Measurements from ENCODE around the gene HMCN2.
"Not testable (repeated sequence)": the region's sequence is repeated elsewhere in the genome, so short reads cannot be mapped to it uniquely, and the experiment has no call there.

HMCN2 gene

DNA sequence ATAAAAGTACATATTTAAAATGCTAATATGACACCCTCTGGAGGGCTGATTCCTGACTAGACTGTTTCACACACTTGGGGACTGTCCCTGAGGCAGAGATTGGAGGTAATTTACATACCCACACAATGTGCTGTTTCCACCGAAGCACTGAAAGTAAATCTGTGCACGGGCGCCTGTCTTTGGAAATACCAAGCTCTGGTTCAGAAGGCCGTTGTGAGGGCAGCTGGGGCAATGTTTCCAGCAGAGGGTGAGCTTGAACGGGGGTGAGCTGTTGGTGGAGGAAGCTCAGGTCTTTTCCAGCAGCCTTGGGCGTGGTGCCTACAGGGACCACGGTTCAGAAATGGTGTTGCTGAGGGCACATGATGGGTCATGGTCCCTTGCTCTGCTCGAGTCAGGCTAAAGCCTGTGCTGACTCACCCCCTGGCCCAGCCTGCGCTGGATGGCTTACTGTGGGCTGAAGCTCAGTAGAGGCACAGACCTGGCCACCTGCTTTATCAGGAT is 25.8 kb upstream of the HMCN2 start:
- peak in 1 of 2 donors; percentile 2 for DNase-seq

DNA sequence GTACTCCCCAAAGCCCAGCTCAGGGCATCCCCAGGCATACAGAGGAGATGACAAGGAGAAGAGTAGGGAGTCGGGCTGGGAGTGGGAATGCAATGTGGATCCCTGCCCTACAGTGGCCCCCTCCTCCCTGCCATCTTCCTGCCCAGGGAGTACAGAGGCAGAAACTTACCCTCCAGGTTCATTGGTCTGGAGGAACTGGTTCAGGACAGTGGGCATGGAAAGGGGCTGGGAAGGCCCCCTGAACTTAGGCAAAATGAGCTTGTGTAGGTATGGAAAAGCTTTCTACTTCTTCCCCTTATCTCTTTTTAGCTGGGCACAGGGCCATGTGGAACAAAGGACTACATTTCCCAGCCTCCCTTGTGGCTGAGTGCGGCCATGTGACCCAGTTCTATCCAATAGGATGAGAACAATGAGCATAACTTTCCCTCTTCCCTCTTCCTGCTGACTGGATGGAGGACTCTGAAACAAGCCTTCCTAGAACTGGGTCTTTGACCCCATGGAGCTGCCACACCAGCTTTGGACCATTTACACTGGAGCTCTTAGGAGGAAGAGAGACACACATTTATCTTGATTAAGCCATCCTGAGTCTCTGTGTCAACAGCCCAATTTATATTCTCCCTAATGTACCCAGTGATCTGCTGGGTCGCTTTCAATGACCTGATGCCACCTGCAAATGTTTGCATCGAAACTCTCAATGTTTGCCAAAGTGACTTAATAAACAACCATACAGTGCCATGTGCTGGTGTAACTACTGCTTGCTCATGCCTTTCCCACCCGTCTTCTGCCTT is 25.0 kb upstream of the HMCN2 start:
- DNase-seq: peak; percentile 41 to 63

DNA sequence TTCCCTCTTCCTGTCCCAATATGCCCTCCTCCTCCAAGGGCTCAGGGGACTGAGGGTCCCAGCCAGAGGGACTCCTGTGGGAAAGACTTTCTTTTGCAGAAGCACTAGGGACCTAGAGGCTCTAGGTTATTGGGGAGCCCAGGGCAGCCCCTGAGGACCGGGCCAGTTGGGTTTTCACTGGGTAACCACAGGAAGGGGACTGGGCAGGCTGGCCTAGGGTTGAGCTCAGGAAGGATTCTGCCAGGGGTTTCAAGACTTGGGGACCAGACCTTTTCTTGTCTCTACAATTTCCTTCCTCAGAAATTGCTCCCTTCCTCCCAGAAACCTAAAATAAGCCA is 24.4 kb upstream of the HMCN2 start:
- no peak for DNase-seq

DNA sequence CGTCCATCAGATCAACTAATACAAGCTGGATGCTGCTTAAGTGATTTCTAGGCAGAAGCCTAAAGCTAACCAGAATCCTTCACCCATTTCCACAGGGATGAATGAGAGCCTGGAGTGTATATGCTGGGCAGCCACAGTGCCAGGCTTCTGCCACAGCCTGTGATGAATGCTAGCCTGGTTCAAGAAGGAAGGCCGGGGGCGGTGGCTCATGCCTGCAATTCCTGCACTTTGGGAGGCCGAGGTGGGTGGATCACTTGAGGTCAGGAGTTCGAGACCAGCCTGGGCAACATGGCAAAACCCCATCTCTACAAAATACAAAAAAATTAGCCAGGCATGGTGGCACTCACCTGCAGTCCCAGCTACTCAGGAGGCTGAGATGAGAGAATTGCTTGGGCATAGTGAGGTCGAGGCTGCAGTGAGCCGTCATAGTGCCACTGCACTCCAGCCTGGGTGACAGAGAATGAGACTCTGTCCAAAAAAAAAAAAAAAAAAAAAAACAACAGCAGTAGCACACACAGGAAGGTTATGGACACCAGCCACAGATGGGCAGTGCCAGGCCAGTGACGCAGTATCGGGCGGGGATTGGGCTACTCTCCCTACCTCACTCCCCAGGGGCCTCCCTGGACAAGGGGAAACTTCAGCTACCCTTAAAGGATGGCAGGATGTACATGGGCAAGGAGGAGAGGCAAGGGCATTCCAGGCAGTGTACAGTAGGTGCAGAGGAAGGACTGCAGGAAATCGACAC is 23.1 kb upstream of the HMCN2 start:
- no peak for DNase-seq

DNA sequence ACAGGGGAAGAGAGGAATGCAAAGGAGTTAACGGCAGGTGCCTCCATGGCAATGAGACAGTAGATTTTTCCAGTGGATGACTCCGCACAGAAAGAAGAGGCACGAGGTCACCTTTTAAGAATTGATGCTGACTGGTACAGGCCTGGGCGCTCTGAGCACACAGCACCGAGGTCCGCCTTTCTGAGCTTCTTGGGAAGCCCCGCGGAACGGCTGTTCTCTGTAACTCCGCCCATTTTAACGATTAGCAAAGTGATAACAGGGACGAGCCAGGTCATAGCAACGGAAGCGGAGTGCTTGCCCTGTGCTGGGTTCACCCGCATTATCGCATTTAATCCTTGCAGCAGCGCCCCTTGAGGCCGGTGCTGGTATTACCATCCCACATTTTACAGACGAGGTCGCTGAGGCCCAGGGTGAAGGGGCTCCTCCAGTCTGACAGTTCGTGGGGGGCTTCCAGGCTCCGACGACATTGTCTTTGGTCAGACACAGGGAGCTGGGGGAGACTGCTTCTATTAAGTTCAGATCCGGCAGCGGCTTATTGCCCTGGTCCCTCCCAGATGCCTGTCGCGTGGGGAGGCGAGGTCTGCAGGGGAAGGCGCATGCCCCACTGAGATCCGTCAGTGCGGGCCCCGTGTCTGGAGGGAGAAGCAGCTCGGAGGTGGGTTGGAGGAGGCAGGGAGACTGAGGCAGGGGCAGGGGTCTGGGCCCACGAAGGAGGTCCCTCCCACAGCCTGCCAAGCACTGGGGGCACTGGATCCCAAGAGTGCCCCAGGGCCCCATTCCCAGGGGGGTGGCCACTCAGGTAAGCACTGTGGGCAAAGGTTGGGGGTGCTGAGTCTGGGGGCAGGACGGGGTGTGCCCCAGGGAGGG is 22.3 kb upstream of the HMCN2 start:
- DNase-seq: peak; percentile 73 to 85

DNA sequence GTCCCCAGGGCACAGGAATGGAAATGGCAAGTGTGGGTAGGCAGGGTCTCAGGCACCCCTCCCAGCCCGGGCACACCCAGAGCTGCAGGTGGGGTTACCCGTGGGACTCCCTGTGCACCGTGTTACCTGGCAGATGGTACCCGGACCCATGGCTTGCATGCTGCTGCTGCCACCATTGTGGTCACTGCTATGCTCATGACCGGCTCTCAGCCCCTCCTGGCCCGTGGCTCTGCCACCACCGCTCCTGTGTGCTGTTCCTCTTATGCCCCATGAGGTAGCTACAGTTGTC is 21.7 kb upstream of the HMCN2 start:
- no peak for DNase-seq

DNA sequence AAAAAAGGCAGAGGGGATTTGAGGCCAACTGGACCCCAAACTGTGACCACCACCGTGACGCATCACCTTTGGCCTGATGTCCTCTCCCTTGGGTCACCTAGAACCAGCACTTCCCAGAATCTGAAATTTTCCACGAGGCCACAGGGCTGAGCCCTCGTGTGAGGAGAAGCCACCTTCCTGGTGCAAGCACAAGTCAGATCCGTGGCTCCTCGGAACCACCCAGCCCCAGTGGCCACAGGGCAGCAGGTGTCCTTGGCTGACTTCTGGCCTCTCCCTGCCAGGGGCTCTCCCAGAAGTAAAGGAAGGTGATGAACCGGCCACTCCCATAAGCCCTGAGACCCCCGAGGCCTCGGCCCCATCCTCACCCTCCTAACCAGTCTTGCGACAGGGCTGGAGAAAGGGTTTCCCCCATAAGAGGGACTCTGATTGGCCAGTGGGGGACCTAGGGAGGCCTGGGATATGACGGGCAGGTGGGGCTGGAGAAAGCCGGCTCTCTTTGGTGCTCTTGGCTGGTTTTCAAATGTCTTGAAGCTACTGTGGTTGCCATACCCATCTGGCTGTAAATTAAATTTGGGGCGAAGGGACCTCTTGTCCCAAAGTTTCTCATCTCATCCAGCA is 20.9 kb upstream of the HMCN2 start:
- DNase-seq: no peak

DNA sequence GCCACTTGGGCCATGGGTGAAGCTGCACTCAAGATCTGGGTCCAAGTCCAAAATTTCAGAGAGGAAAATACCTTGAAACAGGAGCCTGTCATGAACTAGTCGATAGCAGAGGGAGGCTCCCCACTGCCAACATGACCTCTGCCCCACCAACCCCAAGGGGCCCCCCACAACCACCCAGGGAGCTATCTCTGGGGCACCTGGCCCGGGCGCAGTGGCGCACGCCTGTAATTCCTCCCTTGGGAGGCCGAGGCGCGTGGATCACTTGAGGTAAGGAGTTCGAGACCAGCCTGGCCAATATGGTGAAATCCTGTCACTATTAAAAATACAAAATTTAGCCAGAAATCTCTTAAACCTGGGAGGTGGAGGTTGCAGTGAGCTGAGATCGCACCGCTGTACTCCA is 20.1 kb upstream of the HMCN2 start:
- no peak for DNase-seq

DNA sequence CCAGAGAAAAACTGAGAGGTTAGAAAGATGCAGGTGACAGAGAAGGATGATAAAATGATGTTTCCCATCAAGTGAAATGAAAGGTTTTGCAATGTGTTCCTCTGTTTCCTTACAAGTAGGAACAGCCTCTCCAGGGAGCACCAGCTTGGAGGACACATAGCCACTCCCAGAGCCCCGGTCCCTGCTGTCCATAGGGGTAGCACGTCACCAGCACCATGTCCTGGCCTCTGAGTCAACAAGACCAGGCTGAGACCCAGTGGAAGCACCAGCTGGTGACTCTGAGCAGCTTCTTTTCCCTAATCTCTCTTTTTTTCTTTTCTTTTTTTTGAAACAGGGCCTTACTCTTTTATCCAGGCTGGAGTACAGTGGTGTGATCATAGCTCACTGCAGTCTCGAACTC is 19.4 kb upstream of the HMCN2 start:
- no peak for DNase-seq

DNA sequence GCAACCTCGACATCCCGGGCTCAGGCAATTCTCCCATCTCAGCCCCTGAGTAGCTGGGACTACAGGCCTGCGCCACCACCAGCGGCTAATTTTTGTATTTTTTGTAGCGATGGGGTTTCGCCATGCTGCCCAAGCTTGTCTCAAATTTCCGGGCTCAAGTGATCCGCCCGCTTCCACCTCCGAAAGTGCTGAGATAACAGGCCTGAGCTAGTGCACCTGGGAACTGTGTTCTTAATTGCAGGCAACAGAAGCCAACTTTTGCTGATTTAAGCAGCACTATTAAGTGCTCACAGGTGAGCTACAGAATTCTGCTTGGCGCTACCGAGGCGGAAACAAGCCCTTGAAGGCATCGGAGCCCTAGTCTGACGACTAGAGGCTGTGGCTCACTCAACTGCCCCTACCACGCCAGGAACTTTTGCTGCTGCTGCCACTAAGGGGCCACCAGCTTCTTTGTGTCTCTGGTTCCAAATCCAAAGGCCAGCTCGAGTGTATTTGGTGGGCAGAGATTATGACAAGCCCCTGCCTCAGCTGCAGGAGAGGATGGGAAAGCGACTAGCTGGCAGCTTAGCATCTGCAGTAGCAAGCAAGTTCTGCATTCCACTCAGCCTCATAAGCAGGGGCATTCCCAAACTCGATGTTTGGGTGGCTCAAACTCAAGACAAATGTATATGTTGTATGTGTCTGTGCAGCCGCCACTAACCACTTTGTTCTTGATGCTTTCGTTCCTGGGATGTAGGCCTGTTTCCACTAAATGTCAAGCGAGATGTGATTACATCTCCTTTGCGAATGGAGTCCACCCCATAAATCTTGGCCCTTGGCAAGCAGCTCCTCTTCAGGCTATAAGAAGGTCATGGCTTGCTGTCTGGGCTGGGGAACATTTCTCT is 10.6 kb upstream of the HMCN2 start:
- no peak for DNase-seq

DNA sequence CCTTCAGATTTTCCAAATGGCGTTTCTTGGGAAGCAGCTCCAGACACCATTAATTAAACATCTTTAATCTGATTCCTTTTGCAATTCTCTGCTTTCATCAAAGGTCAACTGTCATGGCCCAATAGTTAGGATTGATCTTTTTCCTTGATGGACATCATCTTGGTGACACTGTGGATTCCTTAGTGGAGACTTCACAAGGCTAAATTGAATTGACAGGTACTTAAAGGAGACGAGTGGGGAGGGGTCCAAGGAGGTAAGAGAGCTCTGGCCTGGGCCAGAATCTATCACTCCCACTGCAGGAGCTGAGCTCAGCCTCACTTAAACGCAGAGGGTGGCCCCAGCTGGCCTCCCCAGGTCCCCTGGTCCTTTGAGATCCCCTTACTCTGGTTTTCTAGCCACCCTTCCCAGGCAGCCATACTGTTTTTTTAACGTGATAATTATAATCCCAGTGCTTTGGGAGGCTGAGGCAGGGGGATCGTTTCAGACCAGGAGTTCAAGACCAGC is 9.9 kb upstream of the HMCN2 start:
- no peak for DNase-seq

DNA sequence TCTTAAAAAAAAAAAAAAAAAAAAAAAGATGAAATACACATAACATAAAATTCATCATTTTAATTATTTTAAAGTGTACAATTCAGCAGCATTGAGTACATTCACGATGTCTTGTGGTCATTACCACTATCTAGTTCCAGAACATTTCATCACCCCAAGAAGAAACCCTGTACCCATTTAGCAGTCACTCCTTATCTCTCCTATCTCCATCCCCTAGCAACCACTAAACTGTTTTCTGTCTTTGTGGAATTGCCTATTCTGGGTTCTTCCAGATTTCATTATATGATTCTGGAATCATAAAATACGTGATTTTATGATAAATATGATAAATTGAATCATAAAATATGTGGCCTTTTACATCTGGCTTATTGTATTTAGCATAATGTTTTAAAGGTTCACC is 8.9 kb upstream of the HMCN2 start:
- no peak for DNase-seq

DNA sequence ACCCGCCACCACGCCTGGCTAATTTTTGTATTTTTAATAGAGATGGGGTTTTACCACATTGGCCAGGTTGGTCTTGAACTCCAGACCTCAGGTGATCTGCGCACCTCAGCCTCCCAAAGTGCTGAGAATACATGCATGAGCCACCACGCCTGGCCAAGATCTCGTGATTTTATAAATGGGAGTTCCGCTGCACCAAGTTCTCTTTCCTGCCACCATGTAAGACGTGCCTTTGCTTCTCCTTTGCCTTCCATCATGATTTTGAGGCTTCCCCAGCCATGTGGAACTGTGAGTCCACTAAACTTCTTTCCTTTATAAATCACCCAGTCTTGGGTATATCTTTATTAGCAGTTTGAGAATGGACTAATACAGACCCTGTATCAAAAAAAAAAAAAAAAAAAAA is 7.4 kb upstream of the HMCN2 start:
- not testable (repeated sequence) for DNase-seq

DNA sequence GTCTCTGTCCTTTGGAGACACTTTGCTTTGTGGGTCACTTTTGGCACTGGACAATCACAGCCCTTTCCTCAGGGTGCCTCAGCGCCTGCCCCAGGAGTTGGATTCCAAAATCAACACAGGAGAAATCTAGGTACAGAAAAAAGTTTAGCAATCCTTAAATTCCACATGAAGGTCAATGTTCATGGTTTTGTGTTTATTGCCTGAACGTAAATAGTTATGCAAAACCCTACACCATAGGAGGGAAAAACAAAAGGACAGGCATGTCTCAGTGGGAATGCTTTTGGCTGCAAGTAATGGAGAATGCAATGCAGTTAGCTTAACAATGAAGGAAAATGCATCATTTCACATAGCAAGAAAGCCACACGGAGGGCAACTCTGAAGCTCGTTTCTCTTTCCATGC is 6.5 kb upstream of the HMCN2 start:
- DNase-seq: no peak

DNA sequence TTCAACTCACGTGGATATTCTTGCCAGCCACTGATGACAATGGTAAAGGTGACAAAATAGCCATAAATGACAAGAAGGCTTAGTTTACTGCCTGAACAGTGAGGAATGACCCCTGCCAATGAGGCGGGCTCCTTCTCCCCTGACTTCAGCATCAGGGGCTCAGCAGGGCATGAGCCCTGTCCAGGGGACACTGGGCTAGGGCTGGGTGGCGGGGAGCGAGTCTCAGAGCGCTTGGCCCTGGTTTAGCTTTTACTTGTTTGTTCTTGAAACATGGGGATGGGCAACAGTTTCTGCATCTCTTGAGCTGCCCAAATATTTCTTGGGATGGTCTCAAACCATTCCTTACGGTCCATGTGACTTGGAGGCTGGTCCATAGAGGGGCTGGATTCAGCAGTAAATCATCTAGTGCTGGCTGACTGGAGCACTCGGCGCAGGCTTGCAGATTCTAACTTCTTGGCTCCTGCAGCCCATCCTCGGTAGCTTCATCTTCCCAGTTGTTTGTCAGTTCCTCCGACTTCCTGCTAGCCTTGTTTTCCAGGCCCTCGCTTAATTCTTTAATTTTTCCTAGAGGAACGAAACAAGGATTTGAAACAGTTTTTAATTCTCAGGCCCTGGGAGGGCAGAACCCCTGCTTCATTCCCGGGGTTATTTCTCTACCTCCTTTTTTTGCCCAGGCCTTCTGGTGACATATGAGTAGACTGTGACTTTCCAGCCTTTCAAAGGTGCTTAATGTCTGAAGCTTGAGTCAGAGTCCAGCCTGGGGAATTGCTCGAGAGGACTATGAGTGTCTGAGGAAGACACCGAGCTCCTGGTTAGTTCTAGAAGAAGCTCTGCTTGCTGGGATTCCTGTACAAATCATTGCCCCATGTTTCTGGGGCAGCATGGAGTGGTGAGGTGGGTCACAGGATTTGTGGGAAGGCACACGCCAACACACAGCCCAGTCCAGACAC is 4.5 kb upstream of the HMCN2 start:
- no peak for DNase-seq

DNA sequence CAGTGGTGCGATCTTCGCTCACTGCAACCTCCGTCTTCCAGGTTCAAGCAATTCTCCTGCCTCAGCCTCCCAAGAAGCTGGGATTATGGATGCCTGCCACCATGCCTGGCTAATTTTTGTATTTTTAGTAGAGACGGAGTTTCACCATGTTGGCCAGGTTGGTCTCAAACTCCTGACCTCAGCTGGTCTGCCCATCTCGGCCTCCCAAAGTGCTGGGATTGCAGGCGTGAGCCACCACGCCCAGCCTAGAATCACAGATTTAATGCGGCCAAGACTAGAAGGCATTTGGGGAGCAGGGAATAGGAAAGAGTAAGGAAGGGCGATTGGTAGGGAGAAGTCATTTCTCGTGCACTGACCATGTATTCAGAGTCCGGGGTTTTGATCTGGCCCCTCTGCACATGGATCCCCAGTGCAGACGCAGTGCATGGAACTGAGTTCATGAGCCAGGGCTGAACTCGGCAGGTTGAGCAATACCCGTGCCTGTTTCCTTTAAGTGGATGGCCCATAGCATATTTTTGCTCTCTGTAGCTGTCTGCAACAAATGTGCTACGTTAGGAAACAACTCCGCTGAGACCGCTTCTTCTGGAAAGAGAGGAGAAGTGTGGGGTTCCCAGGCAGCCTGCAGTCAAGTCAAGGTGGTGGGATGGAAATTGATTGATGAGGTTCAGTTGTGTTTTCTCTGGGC is 3.4 kb upstream of the HMCN2 start:
- DNase-seq: no peak

DNA sequence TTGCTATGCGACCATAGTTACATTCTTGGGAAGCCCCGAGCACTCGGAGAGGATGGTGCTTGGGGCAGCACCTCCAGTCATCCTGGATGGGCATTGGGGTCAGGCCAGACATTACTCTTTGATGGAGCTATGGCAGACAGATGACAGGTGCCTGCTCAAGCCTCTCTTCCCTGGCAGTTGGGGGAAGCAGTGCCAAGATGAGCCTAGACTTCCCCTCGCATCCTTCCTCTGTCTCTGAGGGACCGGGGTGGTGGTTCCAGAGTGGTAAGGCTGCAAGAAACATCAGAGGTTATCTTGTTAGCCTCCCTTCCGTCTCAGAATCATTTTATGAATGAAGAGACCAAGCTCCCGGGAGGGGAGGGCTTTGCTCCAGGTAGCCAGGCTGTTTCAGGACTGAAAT is 2.8 kb upstream of the HMCN2 start:
- no peak for DNase-seq

DNA sequence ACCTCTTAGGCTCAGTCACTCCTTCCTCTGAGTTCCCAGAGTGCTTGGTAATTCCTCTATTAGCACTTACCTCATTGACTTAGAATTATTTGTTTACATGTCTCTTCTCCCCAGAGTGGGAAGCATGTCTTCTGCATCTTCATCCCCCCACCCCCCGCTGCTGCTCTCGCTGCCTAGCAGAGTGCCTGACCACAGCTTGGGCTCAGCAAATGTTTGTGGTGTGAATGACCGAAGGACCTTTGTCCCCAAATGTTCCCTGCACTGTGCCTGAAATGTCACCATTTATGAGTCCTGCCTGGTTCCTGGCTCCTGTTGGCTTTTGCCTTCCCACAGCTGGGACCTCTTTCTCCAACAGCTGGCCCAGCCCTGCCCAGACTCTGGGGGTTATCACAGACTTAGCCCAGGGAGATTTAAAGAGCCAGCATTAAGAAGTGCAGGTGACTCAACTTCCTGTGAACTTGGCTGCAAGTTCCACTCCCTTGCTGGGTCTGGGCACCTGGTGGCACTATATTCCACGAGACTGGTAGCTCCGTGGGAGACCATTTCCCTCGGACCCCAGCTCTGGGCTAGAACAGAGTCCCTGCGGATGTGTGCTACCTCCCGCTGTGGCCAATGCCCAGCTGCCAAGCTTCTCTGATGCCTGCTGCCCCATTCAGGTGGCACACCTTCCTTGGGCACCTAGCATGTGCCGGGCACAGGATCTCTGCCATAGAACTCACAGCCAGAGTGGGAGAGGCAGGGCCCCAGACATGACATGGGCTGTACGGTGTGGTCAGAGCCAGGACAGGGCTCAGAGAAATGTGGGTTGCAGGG is 1.8 kb upstream of the HMCN2 start:
- DNase-seq: no peak

Data from CD4-positive, alpha-beta T cell treated with Interleukin-1 beta for 1 hour (primary cell).